Hepatocyte (in vitro differentiated cells): ENCODE results near the gene TOB1. TPM values are rescaled to one million over a fixed set of nuclear protein-coding genes. Genes with fewer than 3 reads are reported as not detected.

Experiments
- DNase-seq: peaks from one replicate; pipeline ENCODE4 v3.0.0-alpha.2; 2016; ENCODE audit warnings: low spot score
- H2AFZ ChIP-seq: fragments of 200-600 bp; sonication (generic); 2 replicates; pipeline ENCODE4 v1.6.0; 2016; ENCODE audit warnings: antibody characterized with exemption, mild to moderate bottlenecking
- H3K27ac ChIP-seq: fragments of 200-600 bp; sonication (generic); 2 replicates; pipeline ENCODE4 v1.5.1; 2016; ENCODE audit warnings: mild to moderate bottlenecking
- H3K27me3 ChIP-seq: fragments of 200-600 bp; sonication (generic); 2 replicates; pipeline ENCODE4 v1.6.1; 2016
- H3K36me3 ChIP-seq: fragments of 200-600 bp; sonication (generic); replicated peaks from 2 replicates; pipeline ENCODE4 v1.5.1; 2016; ENCODE audit warnings: low read depth; ENCODE audit not compliant: insufficient read depth
- H3K4me1 ChIP-seq: fragments of 200-600 bp; sonication (generic); 2 replicates; pipeline ENCODE4 v1.5.1; 2016; ENCODE audit warnings: mild to moderate bottlenecking, moderate library complexity; ENCODE audit not compliant: insufficient read depth
- H3K4me2 ChIP-seq: fragments of 200-600 bp; sonication (generic); 2 replicates; pipeline ENCODE4 v1.6.0; 2016
- H3K4me3 ChIP-seq: fragments of 200-600 bp; sonication (generic); 2 replicates; pipeline ENCODE4 v1.5.1; 2016; ENCODE audit warnings: mild to moderate bottlenecking
- H3K79me2 ChIP-seq: fragments of 200-600 bp; sonication (generic); 2 replicates; pipeline ENCODE4 v1.6.0; 2017; ENCODE audit warnings: mild to moderate bottlenecking
- H3K9me2 ChIP-seq: fragments of 200-600 bp; sonication (generic); replicated peaks from 2 replicates; pipeline ENCODE4 v1.6.0; 2017; ENCODE audit warnings: mild to moderate bottlenecking; ENCODE audit not compliant: insufficient read depth
- H3K9me3 ChIP-seq: fragments of 200-600 bp; sonication (generic); 2 replicates; pipeline ENCODE4 v1.5.1; 2016; ENCODE audit warnings: low read depth, mild to moderate bottlenecking
- H4K20me1 ChIP-seq: fragments of 200-600 bp; sonication (generic); 2 replicates; pipeline ENCODE4 v1.6.0; 2016; ENCODE audit warnings: mild to moderate bottlenecking; ENCODE audit not compliant: insufficient read depth, poor library complexity, severe bottlenecking
- EZH2 ChIP-seq: fragments of 200-600 bp; sonication (generic); IDR thresholded peaks from 2 replicates; pipeline ENCODE4 v1.6.1; 2016; ENCODE audit warnings: antibody characterized with exemption, mild to moderate bottlenecking, borderline replicate concordance
- EZH2phosphoT487 ChIP-seq: fragments of 200-600 bp; sonication (generic); IDR thresholded peaks from one replicate; pipeline ENCODE4 v1.6.1; 2018; ENCODE audit warnings: antibody characterized with exemption, mild to moderate bottlenecking, low read depth, moderate library complexity; ENCODE audit not compliant: unreplicated experiment, severe bottlenecking
- WGBS: methylation state at CpG from one replicate; pipeline ENCODE4 v1.1.6; 2016; ENCODE audit warnings: low lambda C conversion rate; ENCODE audit errors: missing lambda C conversion rate; 5-methylcytosine and 5-hydroxymethylcytosine counted together
- polyA plus RNA-seq: library from polyadenylated mRNA; unstranded; fragments of >200 nt; fragmentation: Nextera tagmentation; extraction: Ambion mirVana; gene quantifications from 2 replicates; pipeline ENCODE4 v1.2.1, GENCODE V29; 2016
- total RNA-seq: library from RNA; depleted of rRNA; stranded (reverse); fragments of >200 nt; gene quantifications from 2 replicates; pipeline ENCODE4 v1.2.3, GENCODE V29; 2014
- TF ChIP-seq, protein P1 (sequence below): fragments of 200-600 bp; sonication (generic); IDR thresholded peaks from 2 replicates; pipeline ENCODE4 v1.5.1; 2016; ENCODE audit warnings: antibody characterized with exemption, mild to moderate bottlenecking; ENCODE audit not compliant: poor library complexity

TOB1 gene
- total and polyA plus RNA-seq, 2 experiments from 2014 or later = 43.2 to 52.1 TPM

DNA sequence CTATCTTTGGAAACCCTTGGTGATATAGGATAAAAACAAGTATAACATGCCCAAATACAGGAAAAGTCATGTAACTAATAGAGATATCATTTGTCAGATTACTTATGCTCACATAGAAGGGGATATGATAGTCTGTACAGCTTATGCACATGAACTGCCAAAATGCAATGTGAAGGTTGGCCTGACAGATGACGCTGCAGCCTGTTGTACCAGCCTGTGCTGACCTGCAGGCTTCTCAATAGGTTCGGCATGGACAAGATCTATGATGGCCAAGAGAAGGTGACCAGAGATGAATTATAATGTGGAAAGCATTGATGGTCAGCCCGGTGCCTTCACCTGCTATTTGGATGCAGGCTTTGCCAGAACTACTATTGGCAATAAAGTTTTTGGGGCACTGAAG is 18.1 kb downstream of the TOB1 start:
- no peak overlapping the region for H3K27ac ChIP-seq
- no peaks in the 10 kb centered on the region for H3K9me3 ChIP-seq
- H3K4me1 ChIP-seq = peaks cover 6% of the 10 kb centered on the region
- no peak for DNase-seq
- no peaks in the 10 kb centered on the region for H4K20me1 ChIP-seq
- H2AFZ ChIP-seq = no peak overlapping the region
- TF ChIP-seq, protein P1, sequence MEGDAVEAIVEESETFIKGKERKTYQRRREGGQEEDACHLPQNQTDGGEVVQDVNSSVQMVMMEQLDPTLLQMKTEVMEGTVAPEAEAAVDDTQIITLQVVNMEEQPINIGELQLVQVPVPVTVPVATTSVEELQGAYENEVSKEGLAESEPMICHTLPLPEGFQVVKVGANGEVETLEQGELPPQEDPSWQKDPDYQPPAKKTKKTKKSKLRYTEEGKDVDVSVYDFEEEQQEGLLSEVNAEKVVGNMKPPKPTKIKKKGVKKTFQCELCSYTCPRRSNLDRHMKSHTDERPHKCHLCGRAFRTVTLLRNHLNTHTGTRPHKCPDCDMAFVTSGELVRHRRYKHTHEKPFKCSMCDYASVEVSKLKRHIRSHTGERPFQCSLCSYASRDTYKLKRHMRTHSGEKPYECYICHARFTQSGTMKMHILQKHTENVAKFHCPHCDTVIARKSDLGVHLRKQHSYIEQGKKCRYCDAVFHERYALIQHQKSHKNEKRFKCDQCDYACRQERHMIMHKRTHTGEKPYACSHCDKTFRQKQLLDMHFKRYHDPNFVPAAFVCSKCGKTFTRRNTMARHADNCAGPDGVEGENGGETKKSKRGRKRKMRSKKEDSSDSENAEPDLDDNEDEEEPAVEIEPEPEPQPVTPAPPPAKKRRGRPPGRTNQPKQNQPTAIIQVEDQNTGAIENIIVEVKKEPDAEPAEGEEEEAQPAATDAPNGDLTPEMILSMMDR = no peak
- H3K36me3 ChIP-seq = no peaks in the 10 kb centered on the region
- H3K27me3 ChIP-seq = no peaks in the 10 kb centered on the region
- H3K4me2 ChIP-seq = no peak overlapping the region
- WGBS = 95% methylated on average over 3 of the region's 3 CpGs
- no peaks in the 10 kb centered on the region for H3K9me2 ChIP-seq
- H3K4me3 ChIP-seq = no peak overlapping the region
- no peaks in the 10 kb centered on the region for H3K79me2 ChIP-seq

DNA sequence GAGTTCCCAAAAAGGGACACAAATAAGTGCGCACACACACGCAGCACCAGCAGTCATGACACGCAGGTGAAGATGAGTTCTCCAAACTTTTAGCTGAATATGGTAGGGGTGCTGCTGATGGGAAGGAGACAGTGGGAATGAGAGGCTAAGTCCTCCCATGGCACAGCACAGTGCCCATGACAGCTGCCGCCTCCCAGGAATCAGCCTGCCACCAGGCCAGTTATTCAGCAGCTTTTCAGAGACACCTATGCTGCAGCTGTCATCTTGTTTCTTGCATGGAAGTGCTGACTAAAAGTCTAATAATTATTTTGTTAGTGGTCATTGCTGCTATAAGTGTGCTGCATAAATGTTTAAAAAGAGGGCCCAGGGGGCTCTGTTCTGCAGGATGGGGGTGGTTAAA is 18.6 kb downstream of the TOB1 start:
- TF ChIP-seq EZH2 = no peak
- no peak for TF ChIP-seq EZH2phosphoT487
- TF ChIP-seq, protein P1 = no peak
- Histone ChIP-seq H2AFZ (no peak overlapping the region), H3K9me3 (no peaks in the 10 kb centered on the region), H3K9me2 (no peaks in the 10 kb centered on the region), H3K27ac (no peak overlapping the region), H3K4me3 (no peak overlapping the region), H4K20me1 (no peaks in the 10 kb centered on the region), H3K4me2 (no peak overlapping the region), H3K79me2 (no peaks in the 10 kb centered on the region), H3K4me1 (peaks cover 6% of the 10 kb centered on the region), H3K27me3 (no peaks in the 10 kb centered on the region), H3K36me3 (no peaks in the 10 kb centered on the region)
- no peak for DNase-seq
- 96% methylated on average over 4 of the region's 4 CpGs for WGBS

DNA sequence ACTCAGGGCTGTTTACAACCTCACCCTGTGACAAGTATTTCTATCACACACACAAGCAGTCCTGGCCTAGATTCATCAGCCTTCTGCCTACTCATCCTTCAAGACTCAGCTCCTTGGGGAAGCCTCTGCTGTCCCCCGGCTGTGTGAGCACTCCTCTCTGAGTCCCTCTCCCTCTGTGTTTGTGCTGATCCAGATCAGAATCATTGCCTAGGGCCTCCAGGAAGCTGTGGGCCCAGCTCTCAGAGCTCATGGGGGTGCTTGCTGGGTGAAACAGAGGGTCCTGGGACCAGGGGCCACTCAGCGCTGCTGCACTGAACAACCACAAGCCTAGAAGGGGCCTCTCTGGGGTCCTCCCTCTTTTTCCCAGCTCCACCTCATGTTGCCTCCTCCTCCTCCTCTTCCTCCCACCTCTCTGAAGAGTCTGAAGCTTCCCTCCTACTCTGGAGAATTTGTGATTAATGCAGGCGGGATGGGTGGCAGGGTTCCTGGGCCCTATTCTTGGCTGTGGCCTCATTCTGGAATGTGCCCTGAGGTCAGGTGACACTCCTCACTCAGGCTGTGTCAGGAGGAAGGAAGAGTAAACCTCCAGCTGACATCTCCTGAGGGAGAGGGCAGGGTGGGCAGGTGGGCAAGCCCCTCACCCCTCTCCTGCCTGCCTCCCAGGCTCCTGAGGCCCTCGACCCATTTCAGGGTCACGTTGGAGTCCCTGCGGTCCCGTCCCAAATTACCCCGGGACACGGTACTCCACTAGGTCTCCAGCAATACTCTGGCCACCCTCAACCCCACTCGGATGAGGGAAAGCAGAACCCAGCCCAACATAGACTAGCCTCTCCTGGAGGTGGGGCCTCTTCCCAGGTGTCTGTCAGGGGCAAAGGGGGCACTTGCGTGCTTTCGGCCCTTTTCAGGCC is 20.7 kb downstream of the TOB1 start:
- Histone ChIP-seq H3K9me3 (no peaks in the 10 kb centered on the region), H3K27me3 (no peaks in the 10 kb centered on the region), H4K20me1 (no peaks in the 10 kb centered on the region), H3K4me2 (no peak overlapping the region), H2AFZ (peak overlapping the region; percentile 27), H3K27ac (peak overlapping the region; percentile 71), H3K4me3 (no peak overlapping the region), H3K79me2 (no peaks in the 10 kb centered on the region), H3K9me2 (no peaks in the 10 kb centered on the region), H3K36me3 (no peaks in the 10 kb centered on the region), H3K4me1 (peaks cover 6% of the 10 kb centered on the region)
- DNase-seq = no peak
- WGBS = 89% methylated on average over 11 of the region's 12 CpGs
- TF ChIP-seq, protein P1 = no peak
- TF ChIP-seq EZH2phosphoT487 (no peak), EZH2 (no peak)
